Fibroblast of peridontal ligament (primary cell): ENCODE results near the gene PPP1R12C.
"Not testable (repeated sequence)": the region's sequence is repeated elsewhere in the genome, so short reads cannot be mapped to it uniquely, and the experiment has no call there.

Experiments
- DNase-seq: peaks from one replicate; pipeline ENCODE4 v3.0.0-alpha.2; 2010; ENCODE audit errors: extremely low read depth

Gene PPP1R12C

GRCh38 chr19:55076321-55076720, 41.1 kb downstream of the PPP1R12C start:
- no peak for DNase-seq

GRCh38 chr19:55075371-55075998, 42.0 kb downstream of the PPP1R12C start, which contains the start of gene EPS8L1:
EPS8L1 (plus strand) TSS chr19:55075869; CDS start chr19:55076445, 576 bp downstream.
- no peak for DNase-seq

- DNase-seq = no peak
Measured at GRCh38 chr19:55071913-55072312, 45.5 kb downstream of the PPP1R12C start.

- peak; percentile 30 for DNase-seq
Measured at GRCh38 chr19:55071129-55071502, 46.3 kb downstream of the PPP1R12C start.

GRCh38 chr19:55070466-55071128, 46.8 kb downstream of the PPP1R12C start:
- no peak for DNase-seq

- DNase-seq = no peak
Measured at GRCh38 chr19:55069865-55070197, 47.6 kb downstream of the PPP1R12C start.

GRCh38 chr19:55068950-55069864, 48.2 kb downstream of the PPP1R12C start:
- DNase-seq = no peak

GRCh38 chr19:55067869-55068268, 49.6 kb downstream of the PPP1R12C start:
- DNase-seq = no peak

- no peak for DNase-seq
Measured at GRCh38 chr19:55066107-55066709, 51.2 kb downstream of the PPP1R12C start.

GRCh38 chr19:55065516-55065915, 51.9 kb downstream of the PPP1R12C start:
- not testable (repeated sequence) for DNase-seq

GRCh38 chr19:55063492-55063843, 54.0 kb downstream of the PPP1R12C start:
- DNase-seq = no peak

GRCh38 chr19:55062735-55063491, 54.5 kb downstream of the PPP1R12C start, which contains the start of gene RDH13:
RDH13 (minus strand) TSS chr19:55063148; CDS start chr19:55063032, 116 bp downstream.
- peak; percentile 95 for DNase-seq

- not testable (repeated sequence) for DNase-seq
Measured at GRCh38 chr19:55060287-55060686, 57.1 kb downstream of the PPP1R12C start.

GRCh38 chr19:55058781-55059610, 58.4 kb downstream of the PPP1R12C start:
- DNase-seq = no peak

- DNase-seq = no peak
Measured at GRCh38 chr19:55056827-55057226, 60.6 kb downstream of the PPP1R12C start.

- DNase-seq = no peak
Measured at GRCh38 chr19:55053735-55054134, 63.7 kb downstream of the PPP1R12C start.

GRCh38 chr19:55050749-55051532, 66.5 kb downstream of the PPP1R12C start:
- DNase-seq = no peak

GRCh38 chr19:55048446-55048845, 69.0 kb downstream of the PPP1R12C start:
- no peak for DNase-seq

GRCh38 chr19:55047951-55048350, 69.5 kb downstream of the PPP1R12C start:
- no peak for DNase-seq
